GM18951 (cell line): Measurements from ENCODE around the gene PHOX2A.
"Not testable (repeated sequence)": the region's sequence is repeated elsewhere in the genome, so short reads cannot be mapped to it uniquely, and the experiment has no call there.

ENCODE experiments used
- POLR2A ChIP-seq: IDR thresholded peaks from 4 replicates; pipeline ENCODE4 v1.6.1; 2011; ENCODE audit warnings: mild to moderate bottlenecking; ENCODE audit not compliant: insufficient read length, insufficient read depth; ENCODE audit errors: extremely low read depth
- in situ Hi-C: fragments of 300-500 bp; cut with MboI; formaldehyde crosslinking; loops from one replicate; pipeline ENCODE4 v1.12.0; 2022; ENCODE audit warnings: low sequenced_read_pairs, mixed read lengths, inconsistent platforms; ENCODE audit not compliant: unreplicated experiment

PHOX2A gene

GRCh38 chr11:72244060-72244360, at the start of gene PHOX2A:
Gene PHOX2A (minus strand): TSS chr11:72244176. CDS start chr11:72244004, 172 bp downstream.
- no peak for TF ChIP-seq POLR2A
- in situ Hi-C loops = no loop called here

DNA sequence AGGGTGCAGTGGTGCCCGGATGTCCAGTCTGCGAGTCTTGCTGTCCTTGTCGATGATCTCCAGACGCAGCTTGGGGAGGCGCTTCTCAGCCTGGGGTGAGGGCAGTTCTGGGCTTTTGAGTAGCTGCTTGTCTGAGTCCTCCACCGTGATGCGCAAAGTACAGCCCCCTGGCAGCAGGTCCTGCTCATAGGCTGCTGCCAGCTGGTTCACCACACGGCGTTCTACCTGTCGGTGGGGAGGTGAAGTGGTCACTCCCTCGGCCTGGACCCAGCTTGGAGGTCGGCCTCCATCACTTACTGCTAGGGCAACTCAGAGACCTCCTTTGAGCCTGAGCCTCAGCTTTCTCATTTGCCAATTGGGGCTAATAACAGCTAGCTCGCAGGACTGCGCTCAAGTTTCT, 49.4 kb upstream of the PHOX2A start:
- TF ChIP-seq POLR2A = no peak
- in situ Hi-C loops = loop anchor here (10.0 kb wide), 1 partner anchor 111 kb away; no protein-coding TSS in a partner anchor

- in situ Hi-C loops = loop anchor here (10.0 kb wide), 1 partner anchor 113 kb away; no protein-coding TSS in a partner anchor
- no peak for TF ChIP-seq POLR2A
Observed at GRCh38 chr11:72292106-72292785, 48.3 kb upstream of the PHOX2A start.

GRCh38 chr11:72290741-72291140, 46.8 kb upstream of the PHOX2A start:
- in situ Hi-C loops = loop anchor here (10.0 kb wide), 1 partner anchor 114 kb away; no protein-coding TSS in a partner anchor

GRCh38 chr11:72287293-72287692, 43.3 kb upstream of the PHOX2A start:
- in situ Hi-C loops = no loop called here
- TF ChIP-seq POLR2A = no peak

DNA sequence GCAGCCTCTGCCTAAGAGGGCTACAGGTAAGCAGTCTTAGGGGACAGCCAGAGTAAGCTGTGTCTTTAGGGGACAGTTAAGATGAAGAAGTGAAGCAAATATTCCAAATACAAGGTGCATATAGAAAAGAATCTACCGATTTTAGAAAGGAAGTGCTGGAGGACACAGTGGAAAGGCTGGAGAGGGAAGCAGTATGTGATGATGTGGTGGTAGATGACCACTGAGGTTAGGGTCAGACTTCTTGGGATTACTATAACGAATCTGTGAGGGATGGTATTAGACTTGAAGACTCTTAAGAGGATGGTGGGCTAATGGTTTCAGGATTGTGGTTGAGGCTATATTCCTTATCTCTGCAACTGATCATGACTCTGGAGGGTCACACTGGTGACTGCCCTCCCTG, 40.0 kb upstream of the PHOX2A start:
- no peak for TF ChIP-seq POLR2A
- in situ Hi-C loops = no loop called here

DNA sequence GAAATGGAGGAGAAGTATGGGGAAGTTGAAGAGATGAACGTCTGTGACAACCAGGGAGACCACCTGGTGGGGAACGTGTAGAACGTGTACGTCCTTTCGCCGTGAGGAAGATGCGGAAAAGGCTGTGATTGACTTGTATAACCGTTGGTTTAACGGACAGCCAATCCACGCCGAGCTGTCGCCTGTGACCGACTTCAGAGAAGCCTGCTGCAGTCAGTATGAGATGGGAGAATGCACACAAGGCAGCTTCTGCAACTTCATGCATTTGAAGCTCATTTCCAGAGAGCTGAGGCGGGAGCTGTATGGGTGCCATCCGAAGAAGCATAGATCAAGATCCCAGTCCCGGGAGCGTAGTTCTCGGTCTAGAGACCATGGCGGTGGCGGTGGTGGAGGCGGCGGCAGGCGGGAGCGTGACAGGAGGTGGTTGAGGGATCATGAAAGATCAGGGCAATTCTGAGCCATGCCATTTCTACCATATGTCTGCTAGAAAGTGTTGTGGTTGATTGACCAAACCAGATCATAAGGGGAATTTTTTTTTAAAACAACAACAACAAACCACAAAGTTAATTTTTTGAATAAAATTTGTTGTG, 36.8 kb upstream of the PHOX2A start:
- in situ Hi-C loops = no loop called here

DNA sequence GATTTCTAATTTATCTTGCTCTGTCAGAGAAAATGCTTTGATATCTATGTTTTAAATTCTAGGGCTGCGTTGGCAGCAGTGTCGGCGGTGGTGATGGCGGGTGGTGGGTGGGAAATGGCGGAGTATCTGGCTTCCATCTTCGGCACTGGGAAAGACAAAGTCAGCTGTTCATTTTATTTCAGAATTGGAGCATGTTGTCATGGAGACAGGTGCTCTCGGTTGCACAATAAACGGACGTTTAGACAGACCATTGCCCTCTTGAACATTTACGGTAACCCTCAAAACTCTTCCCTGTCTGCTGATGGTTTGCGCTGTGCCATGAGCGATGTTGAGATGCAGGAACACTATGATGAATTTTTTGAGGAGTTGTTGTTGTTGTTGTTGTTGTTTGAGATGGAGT, 36.1 kb upstream of the PHOX2A start:
- no peak for TF ChIP-seq POLR2A
- in situ Hi-C loops = no loop called here

More for the DNA sequence above, 36.8 kb upstream of the PHOX2A start:
- TF ChIP-seq POLR2A = no peak

DNA sequence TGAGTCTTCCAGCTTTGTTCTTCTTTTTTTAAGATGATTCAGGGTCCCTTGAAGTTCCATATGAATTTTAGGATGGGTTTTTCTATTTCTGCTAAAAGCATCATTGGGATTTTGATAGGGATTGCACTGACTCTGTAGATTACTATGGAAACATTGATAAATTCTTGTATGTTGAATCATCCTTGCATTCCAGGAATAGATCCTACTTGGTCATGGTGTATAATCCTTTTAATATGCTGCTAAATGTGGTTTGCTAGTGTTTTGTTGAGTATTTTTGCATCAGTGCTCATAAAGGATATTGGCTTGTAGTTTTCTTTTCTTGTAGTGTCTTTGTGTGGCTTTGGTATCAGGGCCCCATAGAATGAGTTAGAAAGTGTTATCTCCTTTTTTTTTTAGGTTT, 34.9 kb upstream of the PHOX2A start:
- in situ Hi-C loops = no loop called here
- no peak for TF ChIP-seq POLR2A

DNA sequence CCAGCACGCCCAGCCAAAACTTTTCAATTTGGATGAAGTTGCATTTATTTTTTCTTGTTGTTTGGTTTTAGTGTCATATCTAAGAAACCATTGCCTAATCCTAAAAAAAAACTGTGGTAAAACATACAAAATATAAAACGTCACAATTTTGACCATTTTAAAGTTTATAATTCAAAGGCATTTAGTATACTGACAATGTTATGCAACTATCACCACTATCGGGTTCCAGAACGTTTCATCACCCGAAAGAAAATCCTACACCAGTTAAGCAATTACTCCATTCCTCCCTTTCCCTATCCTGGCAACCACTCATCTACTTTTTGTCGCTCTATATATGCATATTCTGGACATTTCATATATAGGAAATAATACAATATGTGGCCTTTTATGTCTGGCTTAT, 30.5 kb upstream of the PHOX2A start:
- TF ChIP-seq POLR2A = no peak
- in situ Hi-C loops = no loop called here

DNA sequence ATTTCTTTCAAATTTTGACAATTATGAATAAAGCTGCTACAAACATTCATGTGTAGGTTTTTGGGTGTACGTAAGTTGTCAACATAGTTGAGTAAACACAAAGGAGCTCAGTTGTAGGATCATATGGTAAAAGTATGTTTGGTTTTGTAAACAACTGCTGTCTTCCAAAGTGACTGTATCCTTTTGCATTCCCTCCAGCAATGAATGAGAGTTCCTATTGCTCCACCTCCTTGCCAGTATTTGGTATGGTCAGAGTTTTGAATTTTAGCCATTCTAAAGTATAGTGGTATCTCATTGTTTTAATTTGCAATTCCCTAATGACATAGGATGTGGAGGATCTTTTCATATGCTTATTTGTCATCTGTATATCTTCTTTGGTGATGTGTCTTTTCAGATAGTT, 28.0 kb upstream of the PHOX2A start:
- no peak for TF ChIP-seq POLR2A

DNA sequence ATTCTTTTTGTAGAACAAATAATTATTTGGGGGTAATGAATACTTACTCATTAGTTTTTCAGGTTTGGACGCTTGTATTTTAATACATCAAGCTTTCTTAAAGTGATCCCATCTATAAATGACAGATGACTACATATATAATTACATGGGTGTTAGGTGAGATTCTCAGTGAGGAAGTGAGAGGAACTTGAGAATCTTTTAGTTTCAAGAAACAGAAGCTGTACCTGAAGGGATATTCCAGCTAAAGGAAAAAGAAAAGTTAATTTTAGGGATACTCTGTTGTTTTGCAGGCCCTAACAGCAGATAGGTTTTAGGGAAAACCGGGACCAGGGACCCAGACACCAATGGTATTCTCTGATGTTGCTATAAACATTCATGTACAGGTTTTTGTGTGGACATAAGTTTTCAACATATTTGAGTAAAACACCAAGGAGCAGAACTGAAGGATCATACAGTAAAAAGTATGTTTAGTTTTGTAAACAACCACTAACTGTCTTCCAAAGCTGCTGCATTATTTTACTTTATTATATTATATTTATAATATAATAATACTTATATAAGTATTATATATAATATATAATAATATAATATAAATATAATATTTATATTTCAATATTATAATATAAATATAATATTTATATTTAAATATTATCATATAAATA, 24.1 kb upstream of the PHOX2A start:
- in situ Hi-C loops = no loop called here
- TF ChIP-seq POLR2A = no peak

More for the DNA sequence above, 28.0 kb upstream of the PHOX2A start:
- in situ Hi-C loops = no loop called here

- in situ Hi-C loops = not testable (repeated sequence)
Observed at GRCh38 chr11:72266960-72267359, 23.0 kb upstream of the PHOX2A start.

- in situ Hi-C loops = no loop called here
- no peak for TF ChIP-seq POLR2A
Observed at GRCh38 chr11:72265951-72266350, 22.0 kb upstream of the PHOX2A start.
